Right lobe of liver (tissue), 6 donors: Measurements from ENCODE around the gene UBE3B. TPM values are rescaled to one million over a fixed set of nuclear protein-coding genes. Genes with fewer than 3 reads are reported as not detected.

Experiments
- ATAC-seq, 4 donors: fragments of 200-7000 bp; cut with Tn5 transposase; one replicate each; pipeline ENCODE4 v1.9.1; 2020; ENCODE audit warnings: mild to moderate bottlenecking in 4 of 4, moderate library complexity in 4 of 4
- DNase-seq, 3 donors: peaks; one replicate each; pipeline ENCODE4 v3.0.0-alpha.2; 2020
- H3K27ac ChIP-seq, 3 donors: fragments of 200-600 bp; one replicate each; pipeline ENCODE4 v1.8.0; 2022
- H3K27me3 ChIP-seq, 2 donors: fragments of 200-600 bp; one replicate each; pipeline ENCODE4 v1.8.0; 2022
- H3K36me3 ChIP-seq, 4 donors: fragments of 200-600 bp; sonication (generic) in 1 of 4; one replicate each; pipeline versions ENCODE4 v1.5.1 to v1.8.0; 2017 to 2022; ENCODE audit warnings: control low read depth in 1 of 4
- H3K4me1 ChIP-seq, 4 donors: fragments of 200-600 bp; sonication (generic) in 1 of 4; one replicate each; pipeline versions ENCODE4 v1.5.1 to v1.8.0; 2017 to 2022; ENCODE audit warnings: control low read depth in 1 of 4
- H3K4me3 ChIP-seq, 3 donors: fragments of 200-600 bp; one replicate each; pipeline ENCODE4 v1.8.0; 2022
- H3K9me3 ChIP-seq, 4 donors: fragments of 200-600 bp; sonication (generic) in 1 of 4; one replicate each; pipeline versions ENCODE4 v1.5.1 to v1.8.0; 2017 to 2022; ENCODE audit warnings: control low read depth in 1 of 4
- POLR2A ChIP-seq: fragments of 450-650 bp; IDR thresholded peaks from one replicate; pipeline ENCODE4 v1.6.1; 2017; ENCODE audit warnings: antibody characterized with exemption, mild to moderate bottlenecking
- WGBS: methylation state at CpG from one replicate; pipeline ENCODE4 v1.1.6; 2018; ENCODE audit warnings: low coverage, low lambda C conversion rate; ENCODE audit not compliant: insufficient coverage; ENCODE audit errors: missing lambda C conversion rate; 5-methylcytosine and 5-hydroxymethylcytosine counted together
- intact Hi-C, 2 donors: fragments of 100-400 bp; cut with DNase I; formaldehyde crosslinking; loops; one replicate each; pipeline versions ENCODE4 v1.11.2 to v1.14.1; 2022
- total RNA-seq, 6 experiments: library from RNA; depleted of rRNA in 2 of 6; stranded (reverse); fragments of >200 nt in 2 of 6; fragmentation: NEBNext Ultra II Directional in 3 of 6; extraction: Animal tissue kit (Norgen Biotek cat#: 25700) in 3 of 6; gene quantifications; one replicate each; pipeline versions ENCODE4 v1.1.0 to v1.2.4, GENCODE V29; 2016 to 2023
- TF ChIP-seq, protein P1 (sequence below), 4 donors: fragments of 200-600 bp in 3 of 4; fragments of 450-650 bp in 1 of 4; IDR thresholded peaks; one replicate each; pipeline versions ENCODE4 v1.5.1 to v1.8.0; 2016 to 2022; ENCODE audit warnings: antibody characterized with exemption in 4 of 4, mild to moderate bottlenecking in 2 of 4
- donor health status: DM: no; HTN: yes; CAD: no.
- donor health status: DM: no; HTN: no; CAD: no.
- donor health status: DM: no; HTN: no; CAD: no.
- donor health status: DM: no; HTN: yes; CAD: no.
- donor health status: DM: no; HTN: yes; CAD: no.

The UBE3B gene
- total RNA-seq, 6 experiments from 2014 or later = 15.3 to 31.8 (median 22.5) TPM

GRCh38 chr12:109502332-109502731 is 24.9 kb downstream of the UBE3B start:
- intact Hi-C loops = no loop called here
- WGBS = 98% methylated on average over 4 of the region's 5 CpGs
- Histone ChIP-seq H3K4me3 (no peak overlapping the region), H3K9me3 (no peaks in the 10 kb centered on the region), H3K36me3 (peaks cover 0 to 98% (median 58%) of the 10 kb centered on the region in 4 donors), H3K4me1 (no peaks in the 10 kb centered on the region), H3K27me3 (no peaks in the 10 kb centered on the region), H3K27ac (no peak overlapping the region)
- TF ChIP-seq, protein P1, sequence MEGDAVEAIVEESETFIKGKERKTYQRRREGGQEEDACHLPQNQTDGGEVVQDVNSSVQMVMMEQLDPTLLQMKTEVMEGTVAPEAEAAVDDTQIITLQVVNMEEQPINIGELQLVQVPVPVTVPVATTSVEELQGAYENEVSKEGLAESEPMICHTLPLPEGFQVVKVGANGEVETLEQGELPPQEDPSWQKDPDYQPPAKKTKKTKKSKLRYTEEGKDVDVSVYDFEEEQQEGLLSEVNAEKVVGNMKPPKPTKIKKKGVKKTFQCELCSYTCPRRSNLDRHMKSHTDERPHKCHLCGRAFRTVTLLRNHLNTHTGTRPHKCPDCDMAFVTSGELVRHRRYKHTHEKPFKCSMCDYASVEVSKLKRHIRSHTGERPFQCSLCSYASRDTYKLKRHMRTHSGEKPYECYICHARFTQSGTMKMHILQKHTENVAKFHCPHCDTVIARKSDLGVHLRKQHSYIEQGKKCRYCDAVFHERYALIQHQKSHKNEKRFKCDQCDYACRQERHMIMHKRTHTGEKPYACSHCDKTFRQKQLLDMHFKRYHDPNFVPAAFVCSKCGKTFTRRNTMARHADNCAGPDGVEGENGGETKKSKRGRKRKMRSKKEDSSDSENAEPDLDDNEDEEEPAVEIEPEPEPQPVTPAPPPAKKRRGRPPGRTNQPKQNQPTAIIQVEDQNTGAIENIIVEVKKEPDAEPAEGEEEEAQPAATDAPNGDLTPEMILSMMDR (IDR thresholded peaks at IDR 0.05) = no peak
- no peak for TF ChIP-seq POLR2A
- no peak for DNase-seq
- no peak for ATAC-seq

GRCh38 chr12:109503611-109504010 is 26.2 kb downstream of the UBE3B start:
- 83% methylated on average over 3 of the region's 3 CpGs for whole genome bisulfite sequencing
- Histone ChIP-seq H3K27me3 (no peaks in the 10 kb centered on the region), H3K27ac (no peak overlapping the region), H3K4me3 (no peak overlapping the region), H3K4me1 (no peaks in the 10 kb centered on the region), H3K36me3 (peaks cover 0 to 98% (median 58%) of the 10 kb centered on the region in 4 donors), H3K9me3 (no peaks in the 10 kb centered on the region)
- TF ChIP-seq, protein P1 (IDR thresholded peaks at IDR 0.05) = no peak
- ATAC-seq (no peak), DNase-seq (no peak)
- intact Hi-C loops = no loop called here

DNA sequence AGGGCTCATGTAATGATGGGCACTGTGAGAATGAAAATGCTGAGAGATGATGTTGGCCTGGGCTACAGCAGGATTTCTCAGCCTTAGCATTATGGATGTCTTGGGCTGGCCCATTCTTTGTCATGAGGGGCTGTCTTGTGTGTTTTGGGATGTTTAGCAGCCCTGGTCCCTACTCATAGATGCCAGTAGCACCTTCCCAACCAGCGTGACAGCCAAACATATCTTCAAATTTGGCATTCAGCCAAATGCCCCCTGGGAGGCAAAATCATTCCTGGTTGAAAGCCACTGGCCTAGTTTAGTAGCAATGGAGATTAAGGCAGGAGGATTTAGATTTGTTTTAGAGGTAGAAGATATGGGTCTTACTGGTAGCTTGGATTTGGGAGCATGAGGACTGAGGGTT is 26.6 kb downstream of the UBE3B start:
- WGBS = 82% methylated on average over 1 of the region's 1 CpG
- H3K36me3 ChIP-seq = peaks cover 0 to 98% (median 56%) of the 10 kb centered on the region in 4 donors
- no peak for ATAC-seq

DNA sequence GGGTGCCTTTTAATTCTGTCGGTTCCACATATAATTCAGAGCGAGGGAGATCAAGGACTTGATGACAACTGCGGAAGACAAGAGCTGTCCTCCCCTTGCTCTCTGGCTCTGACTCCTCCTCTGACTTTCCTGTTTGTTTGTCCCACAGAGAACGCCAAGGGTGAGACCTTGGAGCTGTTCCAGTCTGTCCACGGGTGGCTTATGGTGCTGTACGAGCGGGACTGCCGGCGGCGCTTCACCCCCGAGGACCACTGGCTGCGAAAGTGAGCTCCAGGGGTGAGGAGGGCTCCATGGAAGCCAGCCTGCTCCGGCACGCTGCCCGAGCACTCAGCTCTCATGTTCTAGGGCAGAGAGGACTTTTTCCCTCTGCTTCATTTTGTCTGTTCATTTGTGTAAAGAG is 32.8 kb downstream of the UBE3B start:
- WGBS = 60% methylated on average over 2 of the region's 15 CpGs
- no peak for TF ChIP-seq POLR2A
- TF ChIP-seq, protein P1 (IDR thresholded peaks at IDR 0.05) = no peak
- no peaks in the 10 kb centered on the region for H3K9me3 ChIP-seq
- no peaks in the 10 kb centered on the region for H3K27me3 ChIP-seq
- no peaks in the 10 kb centered on the region for H3K4me1 ChIP-seq
- peaks cover 5 to 77% (median 36%) of the 10 kb centered on the region in 4 donors for H3K36me3 ChIP-seq
- intact Hi-C loops = no loop called here
- no peak for DNase-seq
- no peak overlapping the region for H3K27ac ChIP-seq
- no peak overlapping the region for H3K4me3 ChIP-seq
- ATAC-seq = peak in 3 of 4 donors; percentile 19 to 54 (median 35)

More for the DNA sequence above, 26.6 kb downstream of the UBE3B start:
- H3K27ac ChIP-seq = no peak overlapping the region
- no peaks in the 10 kb centered on the region for H3K9me3 ChIP-seq
- no peaks in the 10 kb centered on the region for H3K4me1 ChIP-seq
- H3K4me3 ChIP-seq = no peak overlapping the region
- intact Hi-C loops = no loop called here
- H3K27me3 ChIP-seq = no peaks in the 10 kb centered on the region
- no peak for TF ChIP-seq POLR2A
- no peak for DNase-seq

DNA sequence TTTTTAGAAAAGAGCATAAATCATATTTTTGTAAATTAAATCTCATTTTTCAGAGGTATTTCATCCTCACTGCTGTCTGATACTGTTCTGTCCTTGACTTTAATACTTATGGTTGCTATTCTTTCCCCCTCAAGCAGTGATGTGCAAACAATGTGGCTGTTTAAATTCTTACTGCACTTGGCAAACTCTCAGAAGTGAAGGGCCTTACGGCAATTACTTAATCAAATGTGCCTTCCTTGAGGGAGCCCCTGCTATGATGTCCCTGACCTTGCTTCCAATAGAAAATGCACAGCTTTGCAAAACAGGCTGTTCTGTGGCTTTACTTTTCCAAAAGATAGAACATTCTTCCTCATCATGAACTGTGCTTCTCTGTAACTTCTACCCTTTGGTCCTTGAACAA is 35.2 kb downstream of the UBE3B start:
- DNase-seq = no peak
- intact Hi-C loops = no loop called here
- Histone ChIP-seq H3K9me3 (no peaks in the 10 kb centered on the region), H3K4me3 (no peak overlapping the region), H3K36me3 (peaks cover 5 to 68% (median 24%) of the 10 kb centered on the region in 4 donors), H3K4me1 (no peaks in the 10 kb centered on the region), H3K27ac (no peak overlapping the region), H3K27me3 (no peaks in the 10 kb centered on the region)
- peak in 1 of 4 donors; percentile 18 for ATAC-seq
- TF ChIP-seq, protein P1 (IDR thresholded peaks at IDR 0.05) = no peak
- TF ChIP-seq POLR2A = no peak
- 62% methylated on average over 1 of the region's 1 CpG for WGBS
